Mesothelial cell of epicardium (in vitro differentiated cells): Measurements from ENCODE around the gene DNAJC2. TPM values are rescaled to one million over a fixed set of nuclear protein-coding genes. Genes with fewer than 3 reads are reported as not detected.

Source experiments
- DNase-seq, 2 experiments: peaks; one replicate each; pipeline ENCODE4 v3.0.0; 2021; ENCODE audit warnings: low spot score in 2 of 2; ENCODE audit not compliant: unreplicated experiment in 2 of 2
- H3K27ac Mint-ChIP-seq: 2 replicates; pipeline ENCODE4 v1.8.0; 2021; ENCODE audit warnings: mixed read lengths
- H3K27me3 Mint-ChIP-seq: 2 replicates; pipeline ENCODE4 v1.8.0; 2021; ENCODE audit warnings: low read depth, mixed read lengths
- H3K36me3 Mint-ChIP-seq: 2 replicates; pipeline ENCODE4 v1.8.0; 2021; ENCODE audit warnings: mixed read lengths
- H3K4me1 Mint-ChIP-seq: 2 replicates; pipeline ENCODE4 v1.8.0; 2021; ENCODE audit warnings: mixed read lengths
- H3K4me3 Mint-ChIP-seq: 2 replicates; pipeline ENCODE4 v1.8.0; 2021; ENCODE audit warnings: mild to moderate bottlenecking, moderate library complexity, mixed read lengths
- H3K9me3 Mint-ChIP-seq: 2 replicates; pipeline ENCODE4 v1.8.0; 2021; ENCODE audit warnings: mixed read lengths
- total RNA-seq: library from RNA; stranded (reverse); gene quantifications from 3 replicates; pipeline ENCODE4 v1.2.1, GENCODE V29; 2021
- TF ChIP-seq, protein P1 (sequence below): fragments of 200-600 bp; sonication (generic); IDR thresholded peaks from one replicate; pipeline ENCODE4 v1.5.0; 2021; ENCODE audit warnings: antibody characterized with exemption; ENCODE audit not compliant: unreplicated experiment

The DNAJC2 gene, protein sequence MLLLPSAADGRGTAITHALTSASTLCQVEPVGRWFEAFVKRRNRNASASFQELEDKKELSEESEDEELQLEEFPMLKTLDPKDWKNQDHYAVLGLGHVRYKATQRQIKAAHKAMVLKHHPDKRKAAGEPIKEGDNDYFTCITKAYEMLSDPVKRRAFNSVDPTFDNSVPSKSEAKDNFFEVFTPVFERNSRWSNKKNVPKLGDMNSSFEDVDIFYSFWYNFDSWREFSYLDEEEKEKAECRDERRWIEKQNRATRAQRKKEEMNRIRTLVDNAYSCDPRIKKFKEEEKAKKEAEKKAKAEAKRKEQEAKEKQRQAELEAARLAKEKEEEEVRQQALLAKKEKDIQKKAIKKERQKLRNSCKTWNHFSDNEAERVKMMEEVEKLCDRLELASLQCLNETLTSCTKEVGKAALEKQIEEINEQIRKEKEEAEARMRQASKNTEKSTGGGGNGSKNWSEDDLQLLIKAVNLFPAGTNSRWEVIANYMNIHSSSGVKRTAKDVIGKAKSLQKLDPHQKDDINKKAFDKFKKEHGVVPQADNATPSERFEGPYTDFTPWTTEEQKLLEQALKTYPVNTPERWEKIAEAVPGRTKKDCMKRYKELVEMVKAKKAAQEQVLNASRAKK
- total RNA-seq, result 31.1 to 36.0 TPM (median 31.1 TPM) in 3 replicates

DNA sequence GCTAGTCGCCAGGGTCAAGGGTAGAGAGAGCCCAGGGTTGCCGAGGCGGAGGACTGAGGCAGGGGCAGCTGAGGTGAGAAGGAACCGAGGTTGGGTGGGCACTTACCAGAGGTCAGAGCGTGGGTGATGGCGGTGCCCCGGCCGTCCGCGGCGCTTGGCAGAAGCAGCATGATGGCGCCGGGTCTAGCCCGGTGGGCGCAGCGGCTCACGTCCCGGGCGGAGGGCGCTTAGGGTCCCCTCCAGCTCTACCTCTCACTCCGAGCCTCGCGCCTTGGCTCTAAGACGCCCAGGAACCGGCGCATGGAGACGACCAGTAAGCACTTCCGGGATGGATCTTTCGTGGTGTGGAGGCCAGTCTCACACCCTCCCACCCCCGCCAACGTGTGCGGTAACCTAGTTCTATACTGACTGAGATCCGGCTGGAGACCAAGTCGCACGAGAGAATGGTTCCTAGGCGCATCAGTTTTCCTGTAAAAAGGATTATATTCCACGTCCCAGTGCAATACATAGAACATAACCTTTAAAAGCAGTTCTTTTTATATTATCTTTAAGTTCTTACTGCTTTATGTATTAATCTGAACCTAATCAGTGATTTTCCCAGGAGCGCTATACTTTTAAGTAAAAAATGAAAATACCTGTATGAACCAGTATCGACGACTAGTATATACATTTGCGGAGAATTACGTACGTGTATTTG lies at the start of gene DNAJC2:
Gene DNAJC2 (minus strand): TSS at position 315 of the 697 bp plus-strand sequence. CDS start 145 bp downstream, at position 170.
- DNase-seq, result peak; percentile 54 to 81
- Mint-ChIP-seq H3K27me3 (no peaks in the 10 kb centered on the region), H3K4me1 (peaks cover 21% of the 10 kb centered on the region), H3K9me3 (no peaks in the 10 kb centered on the region), H3K4me3 (peak within 1 kb of the TSS; percentile 96), H3K27ac (peak within 1 kb of the TSS; percentile 98), H3K36me3 (peaks cover 15% of the 10 kb centered on the region)
- TF ChIP-seq, protein P1, sequence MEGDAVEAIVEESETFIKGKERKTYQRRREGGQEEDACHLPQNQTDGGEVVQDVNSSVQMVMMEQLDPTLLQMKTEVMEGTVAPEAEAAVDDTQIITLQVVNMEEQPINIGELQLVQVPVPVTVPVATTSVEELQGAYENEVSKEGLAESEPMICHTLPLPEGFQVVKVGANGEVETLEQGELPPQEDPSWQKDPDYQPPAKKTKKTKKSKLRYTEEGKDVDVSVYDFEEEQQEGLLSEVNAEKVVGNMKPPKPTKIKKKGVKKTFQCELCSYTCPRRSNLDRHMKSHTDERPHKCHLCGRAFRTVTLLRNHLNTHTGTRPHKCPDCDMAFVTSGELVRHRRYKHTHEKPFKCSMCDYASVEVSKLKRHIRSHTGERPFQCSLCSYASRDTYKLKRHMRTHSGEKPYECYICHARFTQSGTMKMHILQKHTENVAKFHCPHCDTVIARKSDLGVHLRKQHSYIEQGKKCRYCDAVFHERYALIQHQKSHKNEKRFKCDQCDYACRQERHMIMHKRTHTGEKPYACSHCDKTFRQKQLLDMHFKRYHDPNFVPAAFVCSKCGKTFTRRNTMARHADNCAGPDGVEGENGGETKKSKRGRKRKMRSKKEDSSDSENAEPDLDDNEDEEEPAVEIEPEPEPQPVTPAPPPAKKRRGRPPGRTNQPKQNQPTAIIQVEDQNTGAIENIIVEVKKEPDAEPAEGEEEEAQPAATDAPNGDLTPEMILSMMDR, result no peak

DNA sequence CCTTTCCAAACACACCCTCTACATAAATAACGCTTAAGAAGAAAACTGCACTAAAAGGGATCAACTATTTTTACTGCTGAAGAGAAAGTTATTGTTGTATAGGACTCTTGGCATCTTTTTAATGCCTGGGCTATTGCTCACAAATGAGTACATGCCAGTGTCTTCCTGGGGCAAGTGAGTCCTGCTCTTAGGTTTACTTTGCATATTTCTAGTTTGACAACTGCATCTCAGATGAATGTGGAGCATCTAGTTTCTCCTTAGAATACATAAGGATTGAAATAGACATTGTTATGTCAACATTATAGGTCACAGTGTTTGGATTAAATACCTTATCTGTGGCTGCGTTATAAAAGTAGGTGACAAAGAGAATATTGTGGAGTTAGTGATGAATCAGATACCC lies 47.4 kb upstream of the DNAJC2 start:
- H3K27ac Mint-ChIP-seq, result no peak overlapping the region
- H3K27me3 Mint-ChIP-seq, result peaks cover 21% of the 10 kb centered on the region
- no peaks in the 10 kb centered on the region for H3K36me3 Mint-ChIP-seq
- no peaks in the 10 kb centered on the region for H3K9me3 Mint-ChIP-seq
- TF ChIP-seq, protein P1, result no peak
- H3K4me1 Mint-ChIP-seq, result no peaks in the 10 kb centered on the region
- H3K4me3 Mint-ChIP-seq, result no peak overlapping the region
- no peak for DNase-seq

DNA sequence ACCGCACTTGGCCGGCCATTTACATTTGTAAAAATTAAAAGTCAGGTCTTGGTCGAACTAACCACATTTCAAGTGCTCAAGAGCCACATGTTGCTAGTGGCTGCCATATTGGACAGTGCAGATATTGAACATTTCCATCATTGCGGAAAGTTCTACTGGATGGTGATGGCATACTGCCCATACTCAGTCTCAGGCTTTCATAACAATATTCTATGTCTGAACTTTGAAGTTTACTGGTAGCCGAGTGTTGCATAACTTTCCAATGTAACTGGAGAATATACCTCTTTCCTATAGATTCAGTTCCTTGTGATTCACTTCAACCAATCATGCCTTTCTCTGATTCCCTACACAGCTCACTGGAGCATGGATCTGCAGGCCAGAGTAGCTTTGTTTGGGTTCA lies 46.6 kb upstream of the DNAJC2 start:
- Mint-ChIP-seq H3K27ac (no peak overlapping the region), H3K36me3 (no peaks in the 10 kb centered on the region), H3K4me1 (no peaks in the 10 kb centered on the region), H3K9me3 (no peaks in the 10 kb centered on the region), H3K27me3 (peaks cover 23% of the 10 kb centered on the region), H3K4me3 (no peak overlapping the region)
- DNase-seq, result no peak
- TF ChIP-seq, protein P1, result no peak

DNA sequence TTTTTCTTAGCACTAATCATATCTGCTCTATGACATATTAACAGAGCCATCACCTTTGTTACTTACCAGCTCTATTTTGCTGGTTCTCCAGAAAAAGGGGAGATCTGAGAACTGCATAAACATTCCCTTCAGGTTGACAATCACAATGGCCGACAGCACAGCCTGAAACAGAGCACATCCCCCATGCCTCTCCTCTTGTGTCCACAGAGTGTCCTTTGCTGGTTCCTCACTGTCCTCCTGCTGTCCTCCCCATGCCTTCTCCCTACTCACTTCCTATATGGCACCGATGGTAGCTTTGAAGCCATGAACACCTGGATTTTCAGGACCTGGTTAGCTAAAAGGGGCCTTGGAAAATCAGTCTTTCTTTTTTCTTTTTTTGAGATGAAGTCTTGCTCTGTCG lies 44.7 kb upstream of the DNAJC2 start:
- Mint-ChIP-seq H3K4me1 (no peaks in the 10 kb centered on the region), H3K36me3 (no peaks in the 10 kb centered on the region), H3K9me3 (no peaks in the 10 kb centered on the region), H3K27ac (no peak overlapping the region), H3K27me3 (peaks cover 25% of the 10 kb centered on the region), H3K4me3 (no peak overlapping the region)
- TF ChIP-seq, protein P1, result no peak
- no peak for DNase-seq

DNA sequence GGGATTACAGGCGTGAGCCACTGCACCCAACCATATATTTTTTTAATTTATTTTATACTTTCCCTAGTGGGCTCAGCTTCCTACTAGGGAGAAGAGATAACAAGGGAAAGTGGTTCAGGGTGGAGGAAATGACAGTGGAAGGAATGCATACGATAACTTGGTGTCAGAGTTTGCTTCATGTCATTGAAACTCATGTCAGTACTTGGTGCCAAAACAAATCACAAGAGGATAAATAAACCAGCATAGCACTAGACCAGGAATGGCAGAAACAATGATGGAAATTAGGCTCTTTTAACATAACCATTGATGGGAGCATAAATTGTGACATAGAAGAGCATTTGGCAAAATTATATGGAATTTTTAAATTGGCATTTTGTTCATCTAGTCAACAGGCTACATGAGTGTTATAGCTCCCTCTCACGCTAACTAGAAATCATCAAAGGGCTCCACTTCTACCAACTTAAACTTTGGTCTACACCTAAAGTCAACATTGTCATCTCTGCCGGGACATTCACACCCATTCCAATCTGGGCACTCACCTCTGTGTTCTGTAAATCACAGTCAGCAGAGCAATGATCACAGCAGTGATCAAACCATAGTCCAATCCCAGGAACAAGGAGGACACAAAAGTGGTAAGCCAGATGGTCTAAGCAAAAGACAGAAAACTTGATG lies 44.0 kb upstream of the DNAJC2 start:
- DNase-seq, result no peak
- Mint-ChIP-seq H3K4me1 (no peaks in the 10 kb centered on the region), H3K9me3 (no peaks in the 10 kb centered on the region), H3K36me3 (no peaks in the 10 kb centered on the region), H3K4me3 (no peak overlapping the region), H3K27me3 (peaks cover 25% of the 10 kb centered on the region), H3K27ac (no peak overlapping the region)
- TF ChIP-seq, protein P1, result no peak
